Body of pancreas (tissue), 4 donors: ENCODE measurements around the gene SUPT3H. TPM values are rescaled to one million over a fixed set of nuclear protein-coding genes. Genes with fewer than 3 reads are reported as not detected.

Experiments used
- ATAC-seq: fragments of 150-250 bp; one replicate; pipeline ENCODE4 v1.9.1; 2016
- DNase-seq, 4 donors: peaks; one replicate each; pipeline ENCODE4 v3.0.0-alpha.2; 2019
- H3K27ac ChIP-seq, 4 donors: fragments of 200-600 bp; sonication (generic); 1 replicate in 3 of 4; 2 replicates in 1 of 4; pipeline versions ENCODE4 v1.5.1 to v1.6.1; 2016 to 2019; ENCODE audit warnings: mild to moderate bottlenecking in 1 of 4, mixed read lengths in 1 of 4, moderate library complexity in 1 of 4
- H3K27me3 ChIP-seq, 2 donors: fragments of 200-600 bp; sonication (generic); one replicate each; pipeline ENCODE4 v1.6.0; 2016; ENCODE audit warnings: mild to moderate bottlenecking in 1 of 2
- H3K36me3 ChIP-seq, 2 donors: fragments of 200-600 bp; sonication (generic); replicated peaks in 1 of 2; 2 replicates each; pipeline ENCODE4 v1.5.1; 2016; ENCODE audit warnings: low read depth in 2 of 2; ENCODE audit not compliant: insufficient read depth in 1 of 2
- H3K4me1 ChIP-seq: fragments of 200-600 bp; sonication (generic); one replicate; pipeline ENCODE4 v1.6.0; 2016
- H3K4me3 ChIP-seq, 2 donors: fragments of 200-600 bp; sonication (generic); 1 replicate in 1 of 2; 2 replicates in 1 of 2; pipeline ENCODE4 v1.5.1; 2016 to 2019
- H3K9me3 ChIP-seq, 3 donors: fragments of 200-600 bp; sonication (generic); 1 replicate in 2 of 3; 2 replicates in 1 of 3; pipeline ENCODE4 v1.5.1; 2016
- CTCF ChIP-seq, 7 experiments: fragments of 450-650 bp in 4 of 7; fragments of 200-600 bp in 3 of 7; sonication (generic) in 3 of 7; IDR thresholded peaks; one replicate each; pipeline ENCODE4 v1.5.1; 2016 to 2019; ENCODE audit warnings: antibody characterized with exemption in 7 of 7
- POLR2A ChIP-seq, 3 donors: fragments of 450-650 bp; IDR thresholded peaks; one replicate each; pipeline ENCODE4 v1.6.1; 2016; ENCODE audit warnings: antibody characterized with exemption in 3 of 3, mild to moderate bottlenecking in 2 of 3
- WGBS, 2 donors: methylation state at CpG; one replicate each; pipeline ENCODE4 v1.1.5; 2017; 5-methylcytosine and 5-hydroxymethylcytosine counted together
- intact Hi-C: fragments of 100-400 bp; cut with DNase I; formaldehyde crosslinking; loops from one replicate; pipeline ENCODE4 v1.15.1; 2023
- total RNA-seq, 2 donors: library from RNA; depleted of rRNA; stranded (reverse); fragments of >200 nt; gene quantifications; one replicate each; pipeline ENCODE4 v1.1.0, GENCODE V29; 2016

SUPT3H gene
- total RNA-seq, 2 donors from 2014 or later: 4.9 to 6.7 TPM

DNA sequence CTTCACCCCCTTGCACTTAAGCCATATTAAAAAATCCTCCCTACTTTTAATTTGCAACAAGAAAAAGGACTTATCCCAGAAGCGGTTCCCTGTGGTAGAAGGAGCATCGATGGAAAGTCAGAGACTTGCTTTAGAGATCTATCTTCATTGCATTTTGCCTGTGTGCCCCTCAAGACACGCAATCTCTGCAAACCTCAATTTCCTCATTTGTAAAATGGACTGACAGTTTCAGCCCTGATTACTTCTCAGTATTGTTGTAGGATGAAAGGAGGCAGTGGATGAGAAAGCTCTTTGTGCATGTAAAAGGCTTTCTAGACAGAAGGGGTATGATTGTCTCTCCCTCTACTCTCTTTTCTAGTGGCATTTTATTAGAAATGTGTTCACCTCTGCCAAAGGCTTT lies 580.0 kb downstream of the SUPT3H start:
- TF ChIP-seq POLR2A (IDR thresholded peaks at IDR 0.05) (no peak), CTCF (IDR thresholded peaks at IDR 0.05) (no peak)
- Histone ChIP-seq H3K9me3 (no peaks in the 10 kb centered on the region), H3K4me1 (peaks cover 22% of the 10 kb centered on the region), H3K27ac (no peak overlapping the region), H3K36me3 (no peaks in the 10 kb centered on the region), H3K4me3 (no peak overlapping the region), H3K27me3 (no peaks in the 10 kb centered on the region)
- no peak for DNase-seq
- ATAC-seq: no peak
- intact Hi-C loops: no loop called here
- 76 to 90% methylated on average over 3 of the region's 3 CpGs for WGBS, 2 donors

- Histone ChIP-seq H3K4me1 (peaks cover 12% of the 10 kb centered on the region), H3K27ac (no peak overlapping the region), H3K36me3 (no peaks in the 10 kb centered on the region), H3K27me3 (no peaks in the 10 kb centered on the region), H3K4me3 (no peak overlapping the region), H3K9me3 (no peaks in the 10 kb centered on the region)
- 84 to 87% methylated on average over 7 of the region's 7 CpGs for WGBS, 2 donors
- DNase-seq (no peak), ATAC-seq (no peak)
- no peak for TF ChIP-seq CTCF (IDR thresholded peaks at IDR 0.05)
- no peak for TF ChIP-seq POLR2A (IDR thresholded peaks at IDR 0.05)
- intact Hi-C loops: no loop called here
These were observed 582.4 kb downstream of the SUPT3H start for GRCh38 chr6:44795326-44795725.

- TF ChIP-seq CTCF (IDR thresholded peaks at IDR 0.05) (no peak), POLR2A (IDR thresholded peaks at IDR 0.05) (no peak)
- intact Hi-C loops: no loop called here
These were observed 587.9 kb downstream of the SUPT3H start for GRCh38 chr6:44789806-44790205.

GRCh38 chr6:44789061-44789460 lies 588.7 kb downstream of the SUPT3H start:
- H3K27me3 ChIP-seq: no peaks in the 10 kb centered on the region

More at GRCh38 chr6:44789806-44790205, 587.9 kb downstream of the SUPT3H start:
- H3K27me3 ChIP-seq: no peaks in the 10 kb centered on the region
- H3K4me3 ChIP-seq: no peak overlapping the region
- DNase-seq (no peak), ATAC-seq (no peak)
- no peaks in the 10 kb centered on the region for H3K36me3 ChIP-seq
- WGBS, 2 donors: 64 to 74% methylated on average over 7 of the region's 7 CpGs
- no peaks in the 10 kb centered on the region for H3K9me3 ChIP-seq
- no peaks in the 10 kb centered on the region for H3K4me1 ChIP-seq
- no peak overlapping the region for H3K27ac ChIP-seq

More at GRCh38 chr6:44789061-44789460, 588.7 kb downstream of the SUPT3H start:
- Histone ChIP-seq H3K4me3 (no peak overlapping the region), H3K4me1 (no peaks in the 10 kb centered on the region), H3K27ac (no peak overlapping the region), H3K36me3 (no peaks in the 10 kb centered on the region), H3K9me3 (no peaks in the 10 kb centered on the region)
- ATAC-seq (no peak), DNase-seq (no peak)
- TF ChIP-seq CTCF (IDR thresholded peaks at IDR 0.05): no peak
- TF ChIP-seq POLR2A (IDR thresholded peaks at IDR 0.05): no peak
- intact Hi-C loops: no loop called here
- WGBS, 2 donors: 72 to 73% methylated on average over 5 of the region's 5 CpGs
